CD14-positive monocyte (primary cell): Measurements from ENCODE around the gene RASSF1. TPM values are rescaled to one million over a fixed set of nuclear protein-coding genes. Genes with fewer than 3 reads are reported as not detected.

Experiments used
- DNase-seq, 3 donors: peaks; one replicate each; pipeline ENCODE4 v3.0.0-alpha.2; 2011 to 2022
- H2AFZ ChIP-seq: 2 replicates; pipeline ENCODE4 v1.6.0; 2012; ENCODE audit warnings: mild to moderate bottlenecking, low read depth, low read length, inconsistent platforms; ENCODE audit not compliant: insufficient read depth, poor library complexity, severe bottlenecking
- H3K27ac ChIP-seq, 2 donors: 1 replicate in 1 of 2; 2 replicates in 1 of 2; pipeline ENCODE4 v1.5.1; 2012 to 2013; ENCODE audit warnings: low read length in 2 of 2, control low read depth in 1 of 2, inconsistent platforms in 1 of 2, low read depth in 1 of 2, mild to moderate bottlenecking in 1 of 2
- H3K27me3 ChIP-seq, 2 donors: one replicate each; pipeline versions ENCODE4 v1.6.0 to v1.6.1; 2011 to 2013; ENCODE audit warnings: low read length in 2 of 2; ENCODE audit not compliant: control insufficient read depth in 2 of 2, insufficient read depth in 2 of 2
- H3K36me3 ChIP-seq, 2 donors: replicated peaks in 1 of 2; 1 replicate in 1 of 2; 2 replicates in 1 of 2; pipeline versions ENCODE4 v1.5.1 to v1.6.1; 2012 to 2013; ENCODE audit warnings: low read length in 2 of 2, control low read depth in 1 of 2, inconsistent platforms in 1 of 2, mild to moderate bottlenecking in 1 of 2; ENCODE audit not compliant: insufficient read depth in 2 of 2, control insufficient read depth in 1 of 2
- H3K4me1 ChIP-seq, 2 donors: 1 replicate in 1 of 2; 2 replicates in 1 of 2; pipeline versions ENCODE4 v1.5.1 to v1.6.1; 2012 to 2013; ENCODE audit warnings: low read length in 2 of 2, control low read depth in 1 of 2, inconsistent platforms in 1 of 2, mild to moderate bottlenecking in 1 of 2, moderate library complexity in 1 of 2; ENCODE audit not compliant: insufficient read depth in 2 of 2, control insufficient read depth in 1 of 2
- H3K4me2 ChIP-seq: replicated peaks from 2 replicates; pipeline ENCODE3; 2012; ENCODE audit warnings: low read length, moderate library complexity, mild to moderate bottlenecking; ENCODE audit not compliant: poor library complexity, severe bottlenecking; ENCODE audit errors: extremely low read depth
- H3K4me3 ChIP-seq, 3 experiments: fragments of 200-600 bp in 1 of 3; sonication (generic) in 1 of 3; replicated peaks in 1 of 3; 1 replicate in 2 of 3; 2 replicates in 1 of 3; pipeline ENCODE4 v1.5.1; 2011 to 2013; ENCODE audit warnings: low read length in 3 of 3, mild to moderate bottlenecking in 3 of 3, control low read depth in 2 of 3, low read depth in 2 of 3, inconsistent platforms in 1 of 3, moderate library complexity in 1 of 3
- H3K79me2 ChIP-seq: 2 replicates; pipeline ENCODE4 v1.6.0; 2012; ENCODE audit warnings: mild to moderate bottlenecking, control low read depth, inconsistent platforms, low read length, moderate library complexity; ENCODE audit not compliant: insufficient read depth
- H3K9ac ChIP-seq: 2 replicates; pipeline ENCODE4 v1.6.0; 2017; ENCODE audit warnings: low read length, mild to moderate bottlenecking; ENCODE audit not compliant: insufficient read depth, poor library complexity, severe bottlenecking
- H3K9me3 ChIP-seq, 2 donors: replicated peaks in 1 of 2; 1 replicate in 1 of 2; 2 replicates in 1 of 2; pipeline versions ENCODE4 v1.5.1 to v1.6.1; 2012 to 2013; ENCODE audit warnings: low read length in 2 of 2, control low read depth in 1 of 2; ENCODE audit not compliant: control insufficient read depth in 1 of 2, insufficient read depth in 1 of 2
- H4K20me1 ChIP-seq: 2 replicates; pipeline ENCODE4 v1.6.0; 2012; ENCODE audit warnings: mild to moderate bottlenecking, low read length, control low read depth, moderate library complexity; ENCODE audit not compliant: insufficient read depth
- H3K27ac Mint-ChIP-seq, 7 donors: one replicate each; pipeline ENCODE4 v1.8.0; 2020; ENCODE audit warnings: mild to moderate bottlenecking in 7 of 7, mixed read lengths in 7 of 7, moderate library complexity in 6 of 7, inconsistent platforms in 2 of 7
- H3K27me3 Mint-ChIP-seq, 3 donors: one replicate each; pipeline ENCODE4 v1.8.0; 2021 to 2022; ENCODE audit warnings: low read depth in 3 of 3, mild to moderate bottlenecking in 3 of 3, mixed read lengths in 3 of 3, moderate library complexity in 3 of 3, inconsistent platforms in 1 of 3
- H3K36me3 Mint-ChIP-seq, 2 donors: one replicate each; pipeline ENCODE4 v1.8.0; 2020; ENCODE audit warnings: mixed read lengths in 2 of 2, inconsistent platforms in 1 of 2, mild to moderate bottlenecking in 1 of 2
- H3K4me1 Mint-ChIP-seq: one replicate; pipeline ENCODE4 v1.8.0; 2020; ENCODE audit warnings: mild to moderate bottlenecking, mixed read lengths
- H3K4me3 Mint-ChIP-seq, 2 donors: one replicate each; pipeline ENCODE4 v1.8.0; 2020; ENCODE audit warnings: mild to moderate bottlenecking in 2 of 2, mixed read lengths in 2 of 2, moderate library complexity in 1 of 2
- H3K9me3 Mint-ChIP-seq, 7 donors: one replicate each; pipeline ENCODE4 v1.8.0; 2020 to 2022; ENCODE audit warnings: mixed read lengths in 7 of 7, mild to moderate bottlenecking in 6 of 7, moderate library complexity in 6 of 7, inconsistent platforms in 2 of 7
- CTCF ChIP-seq: fragments of 200-600 bp; IDR thresholded peaks from one replicate; pipeline ENCODE4 v1.8.0; 2022; ENCODE audit warnings: antibody characterized with exemption, mild to moderate bottlenecking
- WGBS: methylation state at CpG from one replicate; pipeline ENCODE4 v1.1.5; 2013; ENCODE audit warnings: missing lambda C conversion rate; ENCODE audit not compliant: insufficient coverage; 5-methylcytosine and 5-hydroxymethylcytosine counted together
- intact Hi-C, 2 donors: fragments of 100-400 bp; cut with micrococcal nuclease; formaldehyde crosslinking; loops; one replicate each; pipeline versions ENCODE4 v1.15.0 to v1.15.1; 2023
- polyA plus RNA-seq, 3 donors: library from polyadenylated mRNA; depleted of rRNA in 1 of 3; unstranded in 2 of 3; stranded (reverse) in 1 of 3; fragments of 300-500 nt in 2 of 3; fragments of >200 nt in 1 of 3; fragmentation: Illumina TruSeq in 2 of 3; gene quantifications; 1 replicate in 2 of 3; 2 replicates in 1 of 3; pipeline ENCODE4 v1.2.3, GENCODE V29; 2012 to 2021

RASSF1 gene
- polyA plus RNA-seq, 3 donors = 16.0 to 229 (median 24.0) TPM

- Histone ChIP-seq H3K9ac (no peak overlapping the region), H3K27me3 (no peaks in the 10 kb centered on the region), H3K27ac (no peak overlapping the region), H4K20me1 (no peaks in the 10 kb centered on the region), H3K4me2 (no peak overlapping the region), H2AFZ (no peak overlapping the region), H3K4me3 (no peak overlapping the region), H3K9me3 (no peaks in the 10 kb centered on the region), H3K79me2 (no peaks in the 10 kb centered on the region), H3K4me1 (no peaks in the 10 kb centered on the region), H3K36me3 (no peaks in the 10 kb centered on the region)
- H3K9me3 Mint-ChIP-seq = peaks cover 0 to 1% (median 0%) of the 10 kb centered on the region in 7 donors
- H3K27ac Mint-ChIP-seq = no peak overlapping the region
- peaks cover 0 to 5% (median 2%) of the 10 kb centered on the region in 3 donors for H3K27me3 Mint-ChIP-seq
- H3K36me3 Mint-ChIP-seq = no peaks in the 10 kb centered on the region
- intact Hi-C loops = no loop called here
- TF ChIP-seq CTCF = no peak
- 96% methylated on average over 9 of the region's 12 CpGs for whole genome bisulfite sequencing
- no peak overlapping the region for H3K4me3 Mint-ChIP-seq
- H3K4me1 Mint-ChIP-seq = no peaks in the 10 kb centered on the region
- no peak for DNase-seq
Observed at GRCh38 chr3:50382722-50383121, 42.1 kb upstream of the RASSF1 start.

- DNase-seq = no peak
- peaks cover 0 to 1% (median 0%) of the 10 kb centered on the region in 7 donors for H3K9me3 Mint-ChIP-seq
- H3K36me3 Mint-ChIP-seq = no peaks in the 10 kb centered on the region
- Histone ChIP-seq H3K4me3 (no peak overlapping the region), H3K9ac (no peak overlapping the region), H3K79me2 (no peaks in the 10 kb centered on the region), H3K4me2 (no peak overlapping the region), H3K27ac (no peak overlapping the region), H2AFZ (no peak overlapping the region), H4K20me1 (no peaks in the 10 kb centered on the region), H3K36me3 (no peaks in the 10 kb centered on the region), H3K27me3 (no peaks in the 10 kb centered on the region), H3K4me1 (no peaks in the 10 kb centered on the region), H3K9me3 (no peaks in the 10 kb centered on the region)
- H3K4me3 Mint-ChIP-seq = no peak overlapping the region
- no peaks in the 10 kb centered on the region for H3K4me1 Mint-ChIP-seq
- H3K27ac Mint-ChIP-seq = peak overlapping the region in 1 of 7 donors; percentile 57
- no peak for TF ChIP-seq CTCF
- WGBS = 98% methylated on average over 4 of the region's 4 CpGs
- intact Hi-C loops = no loop called here
- peaks cover 0 to 5% (median 2%) of the 10 kb centered on the region in 3 donors for H3K27me3 Mint-ChIP-seq
Observed at GRCh38 chr3:50381383-50381782, 40.7 kb upstream of the RASSF1 start.
